ENCODE results near the gene GPC6. TPM values are rescaled to one million over a fixed set of nuclear protein-coding genes. Genes with fewer than 3 reads are reported as not detected.

Gene GPC6
- total RNA-seq, 2 donors from 2014 or later: 1.6 to 4.0 TPM

GRCh38 chr13:93788456-93788855 is 561.8 kb downstream of the GPC6 start:
- peak in 1 of 4 donors; percentile 3 for DNase-seq
- WGBS, 2 donors: 35 to 43% methylated on average over 2 of the region's 2 CpGs

GRCh38 chr13:93789058-93789457 is 562.5 kb downstream of the GPC6 start:
- Histone ChIP-seq H3K36me3 (replicated peaks in 1 of 2; ENCODE audit: insufficient read depth in 1 of 2, low read depth in 2 of 2) (no peaks in the 10 kb centered on the region), H3K27me3 (no peaks in the 10 kb centered on the region), H3K4me1 (no peaks in the 10 kb centered on the region), H3K4me3 (no peak overlapping the region), H3K9me3 (no peaks in the 10 kb centered on the region), H3K27ac (no peak overlapping the region)
- intact Hi-C loops (cut with DNase I): no loop called here
- DNase-seq (no peak), ATAC-seq (no peak)
- TF ChIP-seq POLR2A (IDR thresholded peaks at IDR 0.05) (no peak), CTCF (IDR thresholded peaks at IDR 0.05) (no peak)
- 62 to 73% methylated on average over 2 of the region's 2 CpGs for WGBS, 2 donors

More at GRCh38 chr13:93788456-93788855, 561.8 kb downstream of the GPC6 start:
- ATAC-seq: peak; percentile 79
- TF ChIP-seq POLR2A (IDR thresholded peaks at IDR 0.05): no peak
- no peak for TF ChIP-seq CTCF (IDR thresholded peaks at IDR 0.05)
- no peak overlapping the region for H3K4me3 ChIP-seq
- H3K36me3 ChIP-seq (replicated peaks in 1 of 2; ENCODE audit: insufficient read depth in 1 of 2, low read depth in 2 of 2): no peaks in the 10 kb centered on the region
- H3K27ac ChIP-seq: no peak overlapping the region
- intact Hi-C loops (cut with DNase I): no loop called here
- H3K9me3 ChIP-seq: no peaks in the 10 kb centered on the region
- H3K27me3 ChIP-seq: no peaks in the 10 kb centered on the region
- no peaks in the 10 kb centered on the region for H3K4me1 ChIP-seq

GRCh38 chr13:93794197-93794885 is 567.7 kb downstream of the GPC6 start:
- no peak for DNase-seq
- ATAC-seq: no peak
- no peak overlapping the region for H3K4me3 ChIP-seq
- no peaks in the 10 kb centered on the region for H3K9me3 ChIP-seq
- intact Hi-C loops (cut with DNase I): no loop called here
- TF ChIP-seq CTCF (IDR thresholded peaks at IDR 0.05): no peak
- TF ChIP-seq POLR2A (IDR thresholded peaks at IDR 0.05): no peak
- H3K27me3 ChIP-seq: no peaks in the 10 kb centered on the region
- no peak overlapping the region for H3K27ac ChIP-seq
- no peaks in the 10 kb centered on the region for H3K36me3 ChIP-seq (replicated peaks in 1 of 2; ENCODE audit: insufficient read depth in 1 of 2, low read depth in 2 of 2)
- 56 to 72% methylated on average over 3 of the region's 3 CpGs for WGBS, 2 donors
- no peaks in the 10 kb centered on the region for H3K4me1 ChIP-seq

GRCh38 chr13:93797463-93797862 is 570.9 kb downstream of the GPC6 start:
- 55 to 63% methylated on average over 2 of the region's 2 CpGs for WGBS, 2 donors
- DNase-seq (no peak), ATAC-seq (no peak)
- intact Hi-C loops (cut with DNase I): no loop called here
- Histone ChIP-seq H3K9me3 (no peaks in the 10 kb centered on the region), H3K4me1 (no peaks in the 10 kb centered on the region), H3K27ac (no peak overlapping the region), H3K27me3 (no peaks in the 10 kb centered on the region), H3K36me3 (replicated peaks in 1 of 2; ENCODE audit: insufficient read depth in 1 of 2, low read depth in 2 of 2) (no peaks in the 10 kb centered on the region), H3K4me3 (no peak overlapping the region)
- TF ChIP-seq CTCF (IDR thresholded peaks at IDR 0.05) (no peak), POLR2A (IDR thresholded peaks at IDR 0.05) (no peak)

- Histone ChIP-seq H3K4me1 (no peaks in the 10 kb centered on the region), H3K27me3 (no peaks in the 10 kb centered on the region), H3K9me3 (no peaks in the 10 kb centered on the region), H3K36me3 (replicated peaks in 1 of 2; ENCODE audit: insufficient read depth in 1 of 2, low read depth in 2 of 2) (no peaks in the 10 kb centered on the region), H3K4me3 (no peak overlapping the region), H3K27ac (no peak overlapping the region)
- TF ChIP-seq CTCF (IDR thresholded peaks at IDR 0.05): no peak
- TF ChIP-seq POLR2A (IDR thresholded peaks at IDR 0.05): no peak
- intact Hi-C loops (cut with DNase I): no loop called here
- DNase-seq: no peak
- no peak for ATAC-seq
- 70 to 82% methylated on average over 3 of the region's 3 CpGs for WGBS, 2 donors
Observed at GRCh38 chr13:93800342-93800741, 573.7 kb downstream of the GPC6 start.
